Mucosa of rectum (tissue), 2 donors: ENCODE measurements around the gene TBXAS1.

ENCODE experiments used
- H3K27ac ChIP-seq, 2 donors: one replicate each; pipeline ENCODE4 v1.7.0; 2013; ENCODE audit warnings: inconsistent platforms in 2 of 2, low read depth in 2 of 2, low read length in 2 of 2
- H3K27me3 ChIP-seq, 2 donors: one replicate each; pipeline ENCODE4 v1.7.0; 2013; ENCODE audit warnings: low read length in 2 of 2; ENCODE audit not compliant: control insufficient read depth in 2 of 2, insufficient read depth in 2 of 2
- H3K36me3 ChIP-seq, 2 donors: one replicate each; pipeline ENCODE4 v1.7.0; 2013; ENCODE audit warnings: low read length in 2 of 2; ENCODE audit not compliant: control insufficient read depth in 2 of 2, insufficient read depth in 2 of 2
- H3K4me1 ChIP-seq, 2 donors: one replicate each; pipeline ENCODE4 v1.7.0; 2013; ENCODE audit warnings: low read length in 2 of 2, mild to moderate bottlenecking in 1 of 2; ENCODE audit not compliant: control insufficient read depth in 2 of 2, insufficient read depth in 2 of 2
- H3K4me3 ChIP-seq, 2 donors: one replicate each; pipeline ENCODE4 v1.7.0; 2013; ENCODE audit warnings: low read length in 2 of 2
- H3K9ac ChIP-seq, 2 donors: one replicate each; pipeline ENCODE4 v1.7.0; 2013; ENCODE audit warnings: low read length in 2 of 2, low read depth in 1 of 2, mild to moderate bottlenecking in 1 of 2
- H3K9me3 ChIP-seq, 2 donors: one replicate each; pipeline ENCODE4 v1.7.0; 2013; ENCODE audit warnings: low read length in 2 of 2; ENCODE audit not compliant: control insufficient read depth in 2 of 2
- donor health status: healthy.
- donor health status: Normal muscosa, but diverticular disease.

The TBXAS1 gene

DNA sequence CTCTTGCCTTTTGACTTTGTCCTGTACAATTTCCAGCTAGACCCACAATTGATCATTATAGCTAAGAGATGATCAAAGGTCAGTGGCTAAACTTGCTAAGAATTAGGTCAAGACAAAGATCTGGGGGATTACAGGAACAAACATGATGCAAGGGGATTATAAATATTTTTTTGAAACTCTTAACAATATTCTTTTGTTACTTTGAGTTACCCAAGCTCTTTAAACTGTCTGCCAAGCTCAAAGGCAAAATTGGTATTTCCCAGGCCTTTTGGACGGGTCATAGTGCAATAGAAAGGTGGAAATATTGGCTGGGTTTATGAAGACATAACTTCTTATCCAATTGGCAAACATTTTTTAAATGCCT is 23.4 kb downstream of the TBXAS1 start:
- H3K9me3 ChIP-seq: peaks cover 0 to 4% of the 10 kb centered on the region in 2 donors
- no peak overlapping the region for H3K27ac ChIP-seq
- no peaks in the 10 kb centered on the region for H3K36me3 ChIP-seq
- H3K27me3 ChIP-seq: no peaks in the 10 kb centered on the region
- no peak overlapping the region for H3K9ac ChIP-seq
- no peak overlapping the region for H3K4me3 ChIP-seq
- peaks cover 0 to 2% of the 10 kb centered on the region in 2 donors for H3K4me1 ChIP-seq

DNA sequence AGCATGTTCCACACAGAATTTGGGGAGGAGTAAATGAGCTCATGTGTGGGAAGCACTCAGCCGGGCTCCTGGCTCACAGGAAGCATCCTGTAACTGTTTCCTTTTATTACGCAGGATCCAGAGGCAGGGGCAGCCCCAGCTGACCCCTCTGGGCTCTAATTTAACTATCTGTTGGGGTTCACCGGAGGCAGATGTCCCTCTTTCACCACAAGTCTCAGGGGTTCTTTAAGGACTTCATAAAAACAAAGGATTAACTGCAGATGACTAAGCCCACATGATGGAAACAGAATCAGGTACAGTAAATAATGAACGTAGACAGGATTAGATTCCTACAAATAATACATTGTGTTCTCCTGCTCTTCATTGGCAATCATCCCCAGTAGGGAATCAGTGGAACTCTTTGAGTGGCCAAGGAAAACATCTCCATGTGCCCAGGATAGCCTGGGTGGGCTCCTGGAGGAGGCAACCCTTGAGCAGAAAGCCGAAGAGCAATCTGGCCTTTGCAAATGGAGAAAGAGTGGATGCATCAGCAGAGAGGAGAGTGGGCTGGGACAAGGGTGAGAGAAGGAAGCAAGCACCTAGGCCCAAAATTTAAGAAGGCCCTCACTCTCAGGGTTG is 24.6 kb downstream of the TBXAS1 start:
- Histone ChIP-seq H3K9ac (no peak overlapping the region), H3K27me3 (no peaks in the 10 kb centered on the region), H3K9me3 (no peaks in the 10 kb centered on the region), H3K36me3 (no peaks in the 10 kb centered on the region), H3K4me3 (no peak overlapping the region), H3K27ac (peak overlapping the region; percentile 63), H3K4me1 (peaks cover 0 to 2% of the 10 kb centered on the region in 2 donors)

DNA sequence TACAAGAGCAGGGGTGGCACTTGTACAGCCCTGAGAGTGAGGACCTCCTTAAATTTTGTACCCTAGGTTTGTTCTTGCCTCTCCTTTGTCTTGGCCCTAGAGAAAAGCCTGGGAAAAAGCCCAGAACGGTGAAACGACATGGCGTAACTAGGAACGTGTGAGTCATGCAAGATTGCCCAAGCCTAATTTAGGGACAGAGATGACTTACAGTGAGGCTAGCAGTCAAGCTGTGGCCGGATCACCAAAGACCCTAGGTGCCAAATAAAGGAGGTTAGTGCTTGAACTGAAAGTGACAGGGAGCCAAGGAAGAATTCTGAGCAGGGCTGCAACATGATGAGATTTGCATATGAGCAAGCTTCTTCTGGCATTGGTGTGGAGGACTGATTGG is 25.1 kb downstream of the TBXAS1 start:
- Histone ChIP-seq H3K9me3 (no peaks in the 10 kb centered on the region), H3K36me3 (no peaks in the 10 kb centered on the region), H3K4me1 (peaks cover 0 to 2% of the 10 kb centered on the region in 2 donors), H3K4me3 (no peak overlapping the region), H3K27ac (peak overlapping the region; percentile 63), H3K27me3 (no peaks in the 10 kb centered on the region), H3K9ac (no peak overlapping the region)

DNA sequence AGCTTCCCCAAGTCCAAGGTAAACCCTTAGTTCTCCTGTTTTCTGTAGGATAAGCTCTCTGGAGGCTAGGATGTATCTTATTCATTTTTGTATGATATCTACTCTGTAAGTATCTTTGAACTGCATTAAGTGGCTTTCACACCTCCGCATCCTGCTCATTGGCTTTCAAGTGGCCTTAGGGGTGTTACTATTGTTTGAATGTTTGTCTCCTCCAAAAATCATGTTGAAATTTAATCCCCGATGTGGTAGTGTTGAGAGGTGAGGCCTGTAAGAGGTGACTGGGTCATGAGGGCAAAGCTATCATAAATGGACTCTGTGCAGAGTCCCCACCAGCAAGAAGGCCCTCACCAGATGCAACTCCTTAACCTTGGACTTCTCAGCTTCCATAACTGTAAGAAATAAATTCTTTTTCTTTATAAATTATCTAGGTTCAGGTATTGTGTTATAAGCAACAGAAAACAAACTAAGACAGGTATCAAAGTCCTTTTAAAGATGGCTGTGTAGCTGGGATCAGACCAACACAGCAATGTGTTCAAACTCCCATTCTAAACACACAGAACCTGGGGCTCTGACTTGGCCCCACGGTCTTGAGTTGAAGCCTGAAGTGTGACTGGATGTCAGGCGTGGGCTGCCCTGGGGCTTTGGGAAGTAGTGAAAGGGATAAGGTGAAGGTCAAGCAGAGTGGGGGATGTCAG is 25.9 kb downstream of the TBXAS1 start:
- peak overlapping the region; percentile 63 for H3K27ac ChIP-seq
- H3K4me1 ChIP-seq: peaks cover 0 to 2% of the 10 kb centered on the region in 2 donors
- no peaks in the 10 kb centered on the region for H3K36me3 ChIP-seq

DNA sequence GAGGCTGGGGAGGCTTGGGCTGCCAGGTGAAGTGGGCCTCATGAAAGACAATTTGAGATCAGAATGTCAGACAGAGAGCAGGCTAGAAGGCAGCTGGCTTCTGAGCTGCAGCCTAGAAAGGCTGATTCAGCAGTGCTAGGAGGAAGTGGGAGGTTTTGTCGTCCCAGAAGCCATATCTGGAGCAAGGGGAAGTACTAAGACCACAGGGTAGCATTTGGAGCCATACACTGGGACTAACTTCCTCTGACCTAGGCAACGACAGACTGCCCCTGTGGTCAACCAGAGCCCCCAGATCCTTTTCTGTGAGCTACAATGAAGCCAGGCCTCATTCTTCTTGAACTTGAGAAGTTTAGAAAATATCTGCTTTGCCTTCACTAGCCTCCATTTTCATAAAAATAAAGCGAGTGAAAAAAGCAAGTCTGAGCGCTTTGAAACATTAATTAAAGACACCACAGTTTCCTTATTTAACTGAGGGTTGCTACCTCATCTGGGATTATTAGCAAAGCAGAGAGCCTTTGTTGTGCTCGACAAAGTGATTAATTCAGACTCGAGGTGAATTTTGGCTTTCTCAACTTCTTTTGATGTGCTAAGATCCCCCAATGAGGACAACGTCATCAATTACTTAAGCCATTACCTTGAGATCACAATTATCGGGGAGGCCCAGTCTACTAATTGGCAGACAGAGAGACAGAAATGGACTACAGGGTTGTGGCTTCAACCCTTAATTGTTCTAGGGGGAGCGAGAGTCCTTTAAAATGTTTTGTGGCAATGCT is 26.6 kb downstream of the TBXAS1 start:
- H3K9ac ChIP-seq: no peak overlapping the region
- H3K9me3 ChIP-seq: no peaks in the 10 kb centered on the region
- H3K36me3 ChIP-seq: no peaks in the 10 kb centered on the region
- peak overlapping the region; percentile 16 to 56 for H3K27ac ChIP-seq
- H3K4me1 ChIP-seq: peaks cover 0 to 2% of the 10 kb centered on the region in 2 donors
- H3K27me3 ChIP-seq: no peaks in the 10 kb centered on the region
- no peak overlapping the region for H3K4me3 ChIP-seq

More for the DNA sequence above, 25.9 kb downstream of the TBXAS1 start:
- Histone ChIP-seq H3K4me3 (no peak overlapping the region), H3K9ac (no peak overlapping the region), H3K9me3 (no peaks in the 10 kb centered on the region), H3K27me3 (no peaks in the 10 kb centered on the region)

DNA sequence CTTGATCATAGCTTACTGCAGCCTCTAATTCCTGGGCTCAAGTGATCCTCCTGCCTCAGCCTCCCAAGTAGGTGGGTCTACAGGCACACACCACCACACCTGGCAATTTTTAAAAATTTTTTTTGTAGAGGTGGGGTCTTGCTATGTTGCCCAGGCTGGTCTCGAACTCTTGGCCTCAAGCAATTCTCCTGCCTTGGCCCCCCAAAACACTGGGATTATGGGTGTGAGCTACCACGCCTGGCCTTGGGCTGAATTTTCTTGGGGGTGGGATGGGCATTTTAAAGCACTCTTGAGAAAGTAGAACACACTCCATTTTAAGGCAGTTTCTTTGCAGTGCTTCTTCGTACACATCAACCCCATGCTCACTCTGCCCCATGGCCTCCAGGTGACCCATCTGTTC is 28.7 kb downstream of the TBXAS1 start:
- no peak overlapping the region for H3K9ac ChIP-seq
- no peaks in the 10 kb centered on the region for H3K27me3 ChIP-seq
- peaks cover 0 to 2% of the 10 kb centered on the region in 2 donors for H3K4me1 ChIP-seq
- no peak overlapping the region for H3K27ac ChIP-seq
- no peaks in the 10 kb centered on the region for H3K36me3 ChIP-seq
- no peaks in the 10 kb centered on the region for H3K9me3 ChIP-seq
- no peak overlapping the region for H3K4me3 ChIP-seq

DNA sequence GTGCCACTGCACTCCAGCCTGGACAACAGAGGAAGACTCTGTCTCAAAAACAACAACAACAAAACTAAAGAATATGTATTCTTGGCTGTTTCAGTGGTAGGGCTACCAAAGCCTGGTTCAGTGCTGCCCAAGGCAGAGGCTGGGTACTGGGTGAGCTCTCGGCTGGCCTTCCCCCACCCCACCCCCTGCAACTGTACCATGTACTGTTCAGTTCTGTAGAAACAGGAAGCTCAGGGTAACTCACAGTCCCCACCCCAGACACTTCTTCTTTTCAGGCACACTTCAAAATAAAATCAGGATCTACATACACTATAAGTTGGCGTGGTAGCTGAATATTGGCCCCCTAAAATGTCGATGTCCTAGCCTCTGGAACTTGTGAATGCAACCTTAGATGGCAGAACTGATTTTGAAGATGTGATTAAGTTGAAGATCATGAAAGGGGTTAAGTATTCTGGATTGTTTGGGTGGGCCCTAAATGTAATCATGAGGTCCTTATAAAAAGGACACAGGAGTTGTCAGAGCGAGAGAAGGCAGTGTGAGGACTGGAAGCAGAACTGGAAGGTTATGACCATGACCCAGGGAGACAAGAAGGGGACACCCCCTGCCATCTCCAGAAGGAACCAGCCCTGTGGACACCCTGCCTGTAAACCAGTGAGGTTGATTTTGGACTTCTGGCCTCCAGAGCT is 31.2 kb downstream of the TBXAS1 start:
- no peak overlapping the region for H3K4me3 ChIP-seq
- H3K27me3 ChIP-seq: no peaks in the 10 kb centered on the region
- peaks cover 0 to under 1% of the 10 kb centered on the region in 2 donors for H3K4me1 ChIP-seq
- H3K36me3 ChIP-seq: no peaks in the 10 kb centered on the region
- peak overlapping the region in 1 of 2 donors; percentile 15 for H3K27ac ChIP-seq
- H3K9me3 ChIP-seq: no peaks in the 10 kb centered on the region
- H3K9ac ChIP-seq: peak overlapping the region in 1 of 2 donors; percentile 38

DNA sequence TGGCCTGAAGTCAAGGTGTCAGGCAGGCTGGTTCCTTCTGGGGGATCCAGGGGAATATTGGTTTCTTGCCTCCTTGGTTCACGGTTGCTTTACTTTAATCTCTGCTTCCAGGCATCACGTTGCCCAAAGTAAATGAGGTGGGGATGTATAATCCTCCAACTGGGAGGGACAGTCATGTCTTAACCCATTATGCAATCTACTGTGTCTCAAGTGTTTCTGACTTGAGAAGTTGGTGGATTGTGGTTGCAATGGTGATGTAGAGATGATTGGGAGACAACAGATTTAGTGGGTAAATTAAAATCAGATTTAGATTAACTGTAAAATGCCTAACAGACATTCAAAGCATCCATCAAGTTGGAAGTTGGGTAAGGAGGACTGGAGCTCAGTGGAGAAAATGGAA is 32.7 kb downstream of the TBXAS1 start:
- Histone ChIP-seq H3K27me3 (no peaks in the 10 kb centered on the region), H3K27ac (no peak overlapping the region), H3K9ac (no peak overlapping the region), H3K9me3 (no peaks in the 10 kb centered on the region), H3K4me1 (no peaks in the 10 kb centered on the region), H3K36me3 (no peaks in the 10 kb centered on the region), H3K4me3 (no peak overlapping the region)

DNA sequence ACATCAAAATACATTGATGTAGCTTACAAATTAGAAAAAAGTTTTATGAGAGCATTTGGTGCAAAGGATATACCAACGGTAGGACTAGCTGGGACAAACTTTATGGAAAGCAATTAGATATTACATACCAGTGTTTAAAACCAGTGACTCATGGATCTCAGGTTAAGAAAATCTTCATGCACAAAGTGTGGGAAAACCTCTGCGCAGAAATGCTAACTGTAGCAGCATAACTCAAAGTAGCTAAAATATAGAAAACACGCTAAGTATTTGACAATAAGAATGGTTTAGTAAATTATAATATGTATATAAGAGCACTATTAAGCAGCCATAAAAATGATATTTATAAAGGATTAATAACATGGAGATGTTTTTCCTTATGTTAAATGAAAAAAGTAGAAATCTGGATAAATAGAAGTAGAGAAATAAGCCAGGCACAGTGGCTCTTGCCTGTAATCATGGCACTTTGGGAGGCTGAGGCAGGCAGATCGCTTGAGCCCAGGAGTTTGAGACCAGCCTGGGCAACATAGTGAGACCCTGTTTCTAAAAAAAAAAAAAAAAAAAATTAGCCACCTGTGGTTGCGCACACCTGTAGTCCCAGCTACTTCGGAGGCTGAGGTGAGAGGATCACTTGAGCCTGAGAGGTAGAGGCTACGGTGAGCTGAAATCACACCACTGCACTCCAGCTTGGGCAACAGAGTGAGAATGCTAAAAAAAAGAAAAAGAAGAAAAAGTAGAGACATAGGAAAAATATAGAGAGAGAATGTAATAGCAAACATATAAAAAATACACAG is 37.2 kb downstream of the TBXAS1 start:
- Histone ChIP-seq H3K9me3 (no peaks in the 10 kb centered on the region), H3K27ac (no peak overlapping the region), H3K4me1 (no peaks in the 10 kb centered on the region), H3K36me3 (no peaks in the 10 kb centered on the region), H3K9ac (no peak overlapping the region), H3K4me3 (no peak overlapping the region), H3K27me3 (no peaks in the 10 kb centered on the region)
